ENCODE results near the gene DKK2. TPM values are rescaled to one million over a fixed set of nuclear protein-coding genes. Genes with fewer than 3 reads are reported as not detected.

DKK2 gene
- total and polyA plus RNA-seq, 2 of the 13 experiments (the other 11 are each of a cell fraction or from before 2014, with no cell fraction given) = not detected

DNA sequence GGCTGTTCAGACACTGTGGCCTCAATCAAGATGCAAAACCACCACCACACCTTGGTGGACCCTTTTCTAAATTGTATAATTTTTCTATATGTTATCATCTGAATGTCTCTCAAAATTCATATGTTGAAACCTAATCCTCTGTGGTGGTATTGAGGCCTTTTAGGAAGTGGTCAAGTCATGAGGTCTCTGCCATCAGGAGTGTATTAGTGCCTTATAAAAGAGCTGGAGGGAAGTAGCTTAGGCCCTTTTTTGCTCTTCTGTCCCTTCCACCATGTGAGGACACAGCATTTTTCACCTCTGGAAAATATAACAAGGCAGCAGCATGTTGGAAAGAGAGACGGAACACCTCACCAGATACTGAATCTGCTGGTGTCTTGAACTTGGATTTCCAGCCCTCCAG, 30.5 kb upstream of the DKK2 start (continued):
- TF ChIP-seq, protein P1, sequence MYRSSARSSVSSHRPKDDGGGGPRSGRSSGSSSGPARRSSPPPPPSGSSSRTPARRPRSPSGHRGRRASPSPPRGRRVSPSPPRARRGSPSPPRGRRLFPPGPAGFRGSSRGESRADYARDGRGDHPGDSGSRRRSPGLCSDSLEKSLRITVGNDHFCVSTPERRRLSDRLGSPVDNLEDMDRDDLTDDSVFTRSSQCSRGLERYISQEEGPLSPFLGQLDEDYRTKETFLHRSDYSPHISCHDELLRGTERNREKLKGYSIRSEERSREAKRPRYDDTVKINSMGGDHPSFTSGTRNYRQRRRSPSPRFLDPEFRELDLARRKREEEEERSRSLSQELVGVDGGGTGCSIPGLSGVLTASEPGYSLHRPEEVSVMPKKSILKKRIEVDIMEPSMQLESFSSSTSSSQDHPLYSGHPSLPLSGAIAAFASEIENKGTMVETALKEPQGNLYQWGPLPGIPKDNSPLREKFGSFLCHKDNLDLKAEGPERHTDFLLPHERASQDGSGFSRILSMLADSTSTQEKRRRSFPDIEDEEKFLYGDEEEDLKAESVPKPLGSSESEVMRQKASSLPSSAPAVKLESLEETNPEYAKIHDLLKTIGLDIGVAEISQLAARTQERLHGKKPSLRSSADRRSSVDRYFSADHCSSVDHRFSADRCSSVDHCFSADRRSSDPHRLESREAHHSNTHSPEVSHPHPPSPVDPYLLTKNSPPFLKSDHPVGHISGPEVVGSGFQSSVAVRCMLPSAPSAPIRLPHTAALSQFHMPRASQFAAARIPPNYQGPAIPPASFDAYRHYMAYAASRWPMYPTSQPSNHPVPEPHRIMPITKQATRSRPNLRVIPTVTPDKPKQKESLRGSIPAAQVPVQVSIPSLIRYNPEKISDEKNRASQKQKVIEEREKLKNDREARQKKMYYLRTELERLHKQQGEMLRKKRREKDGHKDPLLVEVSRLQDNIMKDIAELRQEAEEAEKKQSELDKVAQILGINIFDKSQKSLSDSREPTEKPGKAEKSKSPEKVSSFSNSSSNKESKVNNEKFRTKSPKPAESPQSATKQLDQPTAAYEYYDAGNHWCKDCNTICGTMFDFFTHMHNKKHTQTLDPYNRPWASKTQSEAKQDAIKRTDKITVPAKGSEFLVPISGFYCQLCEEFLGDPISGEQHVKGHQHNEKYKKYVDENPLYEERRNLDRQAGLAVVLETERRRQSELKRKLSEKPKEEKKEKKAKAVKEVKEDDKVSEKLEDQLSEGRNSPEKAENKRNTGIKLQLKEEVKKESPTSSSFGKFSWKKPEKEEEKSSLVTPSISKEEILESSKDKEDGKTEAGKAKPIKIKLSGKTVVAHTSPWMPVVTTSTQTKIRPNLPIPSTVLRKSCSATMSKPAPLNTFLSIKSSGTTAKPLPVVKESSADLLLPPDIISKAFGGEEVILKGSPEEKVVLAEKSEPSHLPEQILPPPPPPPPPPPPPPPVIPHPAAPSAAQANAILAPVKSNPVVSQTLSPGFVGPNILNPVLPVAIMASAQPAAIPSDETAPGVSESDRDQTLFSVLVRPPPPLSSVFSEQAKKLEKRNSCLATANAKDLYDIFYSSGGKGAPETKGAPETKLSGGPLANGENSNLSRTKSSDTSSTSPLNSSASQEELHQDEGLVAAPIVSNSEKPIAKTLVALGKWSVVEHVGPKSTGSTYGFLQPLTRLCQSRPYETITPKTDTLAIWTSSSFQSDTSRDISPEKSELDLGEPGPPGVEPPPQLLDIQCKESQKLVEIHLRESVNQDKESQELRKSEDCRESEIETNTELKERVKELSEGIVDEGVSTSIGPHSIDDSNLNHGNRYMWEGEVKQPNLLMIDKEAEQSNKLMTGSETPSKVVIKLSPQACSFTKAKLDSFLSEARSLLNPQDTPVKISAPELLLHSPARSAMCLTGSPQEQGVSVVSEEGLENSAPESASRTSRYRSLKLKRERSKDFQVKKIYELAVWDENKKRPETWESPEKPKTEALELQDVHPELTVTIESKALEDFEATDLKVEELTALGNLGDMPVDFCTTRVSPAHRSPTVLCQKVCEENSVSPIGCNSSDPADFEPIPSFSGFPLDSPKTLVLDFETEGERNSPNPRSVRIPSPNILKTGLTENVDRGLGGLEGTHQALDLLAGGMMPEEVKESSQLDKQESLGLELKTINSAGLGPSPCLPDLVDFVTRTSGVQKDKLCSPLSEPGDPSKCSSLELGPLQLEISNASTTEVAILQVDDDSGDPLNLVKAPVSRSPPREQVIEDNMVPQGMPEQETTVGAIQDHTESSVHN (CRISPR knock-in tag; IDR thresholded peaks at IDR 0.05) = no peak
- no peak for TF ChIP-seq ZNF282 (IDR thresholded peaks at IDR 0.05; ENCODE audit: partially characterized antibody)

DNA sequence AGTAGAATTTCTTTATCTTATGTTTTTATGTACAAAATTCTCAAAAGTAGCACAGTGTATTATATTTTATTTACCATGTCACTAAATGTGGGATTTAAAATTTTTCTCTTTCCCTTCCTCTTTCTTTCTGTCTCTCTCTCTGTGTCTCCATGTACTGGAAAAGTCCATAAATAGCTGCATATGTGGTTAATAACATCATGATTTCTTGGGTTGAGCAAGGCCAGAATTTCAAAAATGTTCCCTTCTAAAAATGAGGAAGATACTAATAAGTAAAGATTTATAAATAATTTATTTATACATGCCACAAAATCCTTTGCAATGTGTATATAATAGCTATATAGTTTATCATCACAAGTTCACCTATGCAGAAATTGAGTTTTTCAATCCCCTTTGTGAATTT, 29.1 kb upstream of the DKK2 start:
- in situ Hi-C loops (cut with HindIII; ENCODE audit: extremely low pct_ligation_motif_present, low pct_unique_long_range_greater_than_20kb) (no loop called here), intact Hi-C loops (cut with micrococcal nuclease; ENCODE audit: unreplicated experiment) (no loop called here)
- Histone ChIP-seq H3K4me1 (ENCODE audit: insufficient read depth, low read length) (no peaks in the 10 kb centered on the region), H4K20me1 (ENCODE audit: insufficient read depth, low read length) (no peaks in the 10 kb centered on the region), H3K36me3 (replicated peaks in 1 of 2; ENCODE audit: control insufficient read depth in 1 of 2, insufficient read depth in 2 of 2, low read length in 2 of 2) (no peaks in the 10 kb centered on the region), H3K4me2 (ENCODE audit: low read depth, low read length) (no peak overlapping the region), H2AFZ (ENCODE audit: low read length) (no peak overlapping the region), H3K27ac (ENCODE audit: extremely low read length, insufficient read depth, low read length) (no peak overlapping the region), H3K4me3 (replicated peaks in 1 of 3; ENCODE audit: insufficient read depth in 1 of 3, low read depth in 2 of 3, low read length in 3 of 3) (no peak overlapping the region), H3K9me3 (ENCODE audit: low read length) (no peaks in the 10 kb centered on the region), H3K9ac (ENCODE audit: insufficient read depth, low read depth, low read length) (no peak overlapping the region), H3K79me2 (ENCODE audit: insufficient read depth, low read length) (no peaks in the 10 kb centered on the region), H3K27me3 (ENCODE audit: control insufficient read depth in 1 of 2, insufficient read depth in 2 of 2, low read length in 2 of 2) (no peaks in the 10 kb centered on the region)
- ATAC-seq (no peak), FAIRE-seq (no peak), DNase-seq (ENCODE audit: low spot score) (no peak)
- no TSS peak for BruUV-seq (replicated peaks)
- no peak for TF ChIP-seq ZNF333 (CRISPR knock-in tag; IDR thresholded peaks at IDR 0.05; ENCODE audit: borderline replicate concordance)
- TF ChIP-seq DNMT1 (CRISPR knock-in tag; IDR thresholded peaks at IDR 0.05) = no peak
- TF ChIP-seq, protein P2, sequence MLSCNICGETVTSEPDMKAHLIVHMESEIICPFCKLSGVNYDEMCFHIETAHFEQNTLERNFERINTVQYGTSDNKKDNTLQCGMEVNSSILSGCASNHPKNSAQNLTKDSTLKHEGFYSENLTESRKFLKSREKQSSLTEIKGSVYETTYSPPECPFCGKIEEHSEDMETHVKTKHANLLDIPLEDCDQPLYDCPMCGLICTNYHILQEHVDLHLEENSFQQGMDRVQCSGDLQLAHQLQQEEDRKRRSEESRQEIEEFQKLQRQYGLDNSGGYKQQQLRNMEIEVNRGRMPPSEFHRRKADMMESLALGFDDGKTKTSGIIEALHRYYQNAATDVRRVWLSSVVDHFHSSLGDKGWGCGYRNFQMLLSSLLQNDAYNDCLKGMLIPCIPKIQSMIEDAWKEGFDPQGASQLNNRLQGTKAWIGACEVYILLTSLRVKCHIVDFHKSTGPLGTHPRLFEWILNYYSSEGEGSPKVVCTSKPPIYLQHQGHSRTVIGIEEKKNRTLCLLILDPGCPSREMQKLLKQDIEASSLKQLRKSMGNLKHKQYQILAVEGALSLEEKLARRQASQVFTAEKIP (CRISPR knock-in tag; IDR thresholded peaks at IDR 0.05; ENCODE audit: borderline replicate concordance) = no peak
- TF ChIP-seq ZNF530 (CRISPR knock-in tag; IDR thresholded peaks at IDR 0.05; ENCODE audit: low read depth) = no peak
- TF ChIP-seq SP4 (CRISPR knock-in tag; IDR thresholded peaks at IDR 0.05) = no peak
- TF ChIP-seq ISL2 (CRISPR knock-in tag; IDR thresholded peaks at IDR 0.05) = no peak
- POLR2A ChIA-PET = no interaction called here
- CTCF ChIA-PET (ENCODE audit: low intra/inter-chr PET ratio, low total read pairs) = no interaction called here
